NCI-H1092 treated with DMSO at 0.1 percent for 48 hours (cell line): Measurements from ENCODE around the gene PPP1R9B.

ENCODE experiments used
- DNase-seq: peaks from one replicate; lab custom pipeline; 2025; lab: John Stamatoyannopoulos, UW

The PPP1R9B gene, protein sequence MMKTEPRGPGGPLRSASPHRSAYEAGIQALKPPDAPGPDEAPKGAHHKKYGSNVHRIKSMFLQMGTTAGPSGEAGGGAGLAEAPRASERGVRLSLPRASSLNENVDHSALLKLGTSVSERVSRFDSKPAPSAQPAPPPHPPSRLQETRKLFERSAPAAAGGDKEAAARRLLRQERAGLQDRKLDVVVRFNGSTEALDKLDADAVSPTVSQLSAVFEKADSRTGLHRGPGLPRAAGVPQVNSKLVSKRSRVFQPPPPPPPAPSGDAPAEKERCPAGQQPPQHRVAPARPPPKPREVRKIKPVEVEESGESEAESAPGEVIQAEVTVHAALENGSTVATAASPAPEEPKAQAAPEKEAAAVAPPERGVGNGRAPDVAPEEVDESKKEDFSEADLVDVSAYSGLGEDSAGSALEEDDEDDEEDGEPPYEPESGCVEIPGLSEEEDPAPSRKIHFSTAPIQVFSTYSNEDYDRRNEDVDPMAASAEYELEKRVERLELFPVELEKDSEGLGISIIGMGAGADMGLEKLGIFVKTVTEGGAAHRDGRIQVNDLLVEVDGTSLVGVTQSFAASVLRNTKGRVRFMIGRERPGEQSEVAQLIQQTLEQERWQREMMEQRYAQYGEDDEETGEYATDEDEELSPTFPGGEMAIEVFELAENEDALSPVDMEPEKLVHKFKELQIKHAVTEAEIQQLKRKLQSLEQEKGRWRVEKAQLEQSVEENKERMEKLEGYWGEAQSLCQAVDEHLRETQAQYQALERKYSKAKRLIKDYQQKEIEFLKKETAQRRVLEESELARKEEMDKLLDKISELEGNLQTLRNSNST

DNA sequence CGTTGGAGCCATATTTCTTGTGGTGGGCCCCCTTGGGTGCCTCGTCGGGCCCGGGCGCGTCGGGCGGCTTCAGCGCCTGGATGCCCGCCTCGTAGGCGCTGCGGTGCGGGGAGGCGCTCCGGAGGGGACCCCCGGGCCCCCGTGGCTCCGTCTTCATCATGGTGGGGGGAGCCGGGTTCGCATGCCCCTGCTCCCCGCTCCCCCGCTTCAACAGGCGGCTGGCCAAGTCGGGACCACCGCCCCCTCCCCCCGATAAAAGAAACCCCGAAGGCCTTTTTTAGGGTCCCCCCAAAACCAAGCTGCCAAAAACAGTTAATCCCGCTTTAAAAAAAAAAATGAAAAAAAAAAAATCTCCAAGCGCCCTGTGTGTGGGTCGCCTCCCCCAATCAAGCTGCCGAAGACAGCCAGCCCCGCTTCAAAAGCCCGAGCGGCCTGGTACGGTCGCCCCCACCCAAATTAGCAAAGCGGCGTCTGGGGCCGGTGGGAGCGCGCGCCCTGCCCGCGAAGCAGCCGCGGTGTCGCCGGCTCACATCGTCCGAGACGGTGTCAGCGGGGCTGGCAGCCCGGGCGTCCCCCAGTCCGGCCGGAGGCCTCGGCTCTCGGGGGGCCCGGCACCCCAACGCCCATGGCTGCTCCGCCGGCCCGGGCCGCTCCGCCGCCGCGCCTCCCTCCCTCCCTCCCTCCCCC lies at the start of gene PPP1R9B:
TSS of gene PPP1R9B (minus strand) at position 324 of the 687 bp plus-strand sequence. CDS start at position 160, 164 bp downstream.
- DNase-seq: no peak

DNA sequence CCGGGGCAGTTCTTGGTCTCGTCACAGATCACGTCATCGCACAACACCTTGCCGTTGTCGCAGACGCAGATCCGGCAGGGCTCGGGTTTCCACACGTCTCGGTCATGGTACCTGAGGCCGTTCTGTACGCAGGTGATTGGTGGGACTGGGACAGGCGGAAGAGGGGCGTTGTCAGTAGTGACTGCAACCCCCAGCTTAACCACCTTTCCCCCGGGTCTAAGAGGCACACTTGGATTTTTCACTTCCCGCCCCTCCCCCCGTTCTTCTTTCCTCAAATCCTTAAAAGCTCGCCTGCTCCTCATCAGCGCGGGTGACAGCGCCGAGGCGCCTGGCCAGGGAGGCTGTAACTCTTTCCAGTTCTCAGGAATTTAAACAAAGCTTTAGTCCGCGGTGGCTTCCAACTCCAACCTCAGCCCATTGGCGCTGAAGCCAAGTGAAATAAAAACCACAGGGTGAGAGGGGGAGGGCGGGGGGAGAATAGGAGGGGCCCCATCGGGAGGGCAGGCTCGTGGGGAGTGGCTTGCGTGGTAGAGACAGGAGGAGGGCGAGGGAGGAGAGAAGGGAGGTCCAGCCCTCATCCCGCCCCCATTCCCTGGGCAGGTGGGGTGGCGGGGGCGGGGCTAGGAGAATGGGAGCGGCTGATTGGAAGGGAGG lies 49.5 kb upstream of the PPP1R9B start:
- DNase-seq: no peak

DNA sequence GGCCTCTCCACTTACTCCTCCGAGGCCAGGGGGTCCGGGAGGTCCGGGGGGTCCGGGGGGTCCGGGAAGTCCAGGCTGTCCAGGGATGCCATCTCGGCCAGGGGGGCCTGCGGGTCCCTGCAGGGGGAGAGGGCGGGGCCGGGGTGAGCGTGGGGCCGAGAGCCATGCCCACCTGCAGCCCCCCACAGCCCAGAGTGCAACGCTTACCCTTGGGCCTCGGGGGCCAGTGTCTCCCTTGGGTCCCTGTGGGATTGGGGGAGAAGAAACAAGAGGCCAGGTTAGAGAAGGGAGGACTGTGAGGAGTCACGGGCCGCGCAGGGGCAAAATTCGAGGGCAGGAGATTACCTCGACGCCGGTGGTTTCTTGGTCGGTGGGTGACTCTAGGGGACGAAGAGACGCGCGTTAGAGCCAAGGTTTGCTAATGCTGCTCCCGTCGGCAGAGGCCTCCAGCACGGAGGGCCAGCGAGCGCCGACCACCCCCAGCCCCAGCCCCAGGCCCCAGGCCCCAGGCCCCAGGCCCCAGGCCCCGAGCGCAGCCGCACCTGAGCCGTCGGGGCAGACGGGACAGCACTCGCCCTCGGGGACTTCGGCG lies 48.8 kb upstream of the PPP1R9B start:
- DNase-seq: no peak

DNA sequence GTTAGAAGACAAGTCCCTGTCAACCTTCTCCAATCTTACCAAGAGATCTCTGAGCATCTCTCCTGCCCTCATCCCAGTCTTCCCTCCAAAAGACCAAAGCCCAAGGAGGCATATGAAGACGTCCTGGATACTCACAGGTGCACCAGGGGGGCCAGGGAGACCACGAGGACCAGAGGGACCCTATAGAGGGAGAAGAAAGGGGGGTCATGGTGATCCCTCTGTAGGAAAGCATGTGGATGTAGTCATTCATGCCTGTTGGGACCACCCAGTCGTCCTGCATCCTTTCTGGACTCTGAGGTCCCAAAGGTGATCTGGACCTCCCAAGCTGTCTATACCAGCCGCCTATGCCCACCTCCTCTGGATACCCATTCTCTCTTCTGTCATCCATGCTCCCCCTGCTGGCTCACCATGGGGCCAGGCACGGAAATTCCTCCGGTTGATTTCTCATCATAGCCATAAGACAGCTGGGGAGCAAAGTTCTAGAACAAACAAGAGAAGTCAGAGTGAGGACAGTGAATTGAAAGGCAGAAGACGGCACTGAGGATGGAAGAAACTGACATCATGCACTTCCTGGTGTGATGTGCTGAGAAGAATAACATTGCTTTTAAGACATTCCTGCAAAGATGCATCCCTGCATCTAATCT lies 47.7 kb upstream of the PPP1R9B start:
- DNase-seq: peak; percentile 4

DNA sequence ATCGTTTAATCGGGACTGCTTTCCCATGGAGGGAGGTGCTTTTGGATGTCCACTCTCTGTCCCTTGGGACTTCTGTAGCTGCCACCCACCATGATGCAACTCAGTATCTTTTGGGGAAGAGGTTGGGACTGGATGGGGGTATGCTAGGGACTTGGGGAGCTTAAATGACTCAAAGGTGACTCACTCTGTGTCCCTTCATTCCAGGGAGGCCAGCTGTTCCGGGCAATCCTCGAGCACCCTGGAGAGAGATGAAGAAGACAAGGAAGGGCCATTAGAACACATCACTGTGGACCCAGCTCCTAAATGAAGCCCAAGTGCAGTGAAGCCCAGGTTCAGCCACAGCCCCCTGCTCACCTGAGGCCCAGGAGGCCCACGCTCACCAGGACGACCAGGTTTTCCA lies 46.3 kb upstream of the PPP1R9B start:
- no peak for DNase-seq

DNA sequence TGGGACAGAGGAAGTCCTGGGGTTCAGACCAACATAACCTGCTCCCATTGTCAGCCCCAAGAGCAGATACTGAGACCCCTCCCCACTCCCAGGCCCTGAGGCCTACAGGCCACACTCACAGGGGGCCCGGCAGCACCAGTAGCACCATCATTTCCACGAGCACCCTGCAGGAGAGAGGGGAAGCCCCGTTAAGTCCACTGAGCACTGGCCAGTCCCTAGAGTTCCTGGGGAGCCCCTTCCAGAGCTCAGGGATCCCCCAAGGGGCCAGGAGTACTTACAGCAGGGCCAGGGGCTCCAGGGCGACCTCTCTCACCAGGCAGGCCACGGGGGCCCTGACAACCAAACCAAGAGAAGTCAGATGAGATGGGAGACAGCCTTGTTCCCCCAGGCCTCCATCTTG lies 45.6 kb upstream of the PPP1R9B start:
- DNase-seq: no peak

DNA sequence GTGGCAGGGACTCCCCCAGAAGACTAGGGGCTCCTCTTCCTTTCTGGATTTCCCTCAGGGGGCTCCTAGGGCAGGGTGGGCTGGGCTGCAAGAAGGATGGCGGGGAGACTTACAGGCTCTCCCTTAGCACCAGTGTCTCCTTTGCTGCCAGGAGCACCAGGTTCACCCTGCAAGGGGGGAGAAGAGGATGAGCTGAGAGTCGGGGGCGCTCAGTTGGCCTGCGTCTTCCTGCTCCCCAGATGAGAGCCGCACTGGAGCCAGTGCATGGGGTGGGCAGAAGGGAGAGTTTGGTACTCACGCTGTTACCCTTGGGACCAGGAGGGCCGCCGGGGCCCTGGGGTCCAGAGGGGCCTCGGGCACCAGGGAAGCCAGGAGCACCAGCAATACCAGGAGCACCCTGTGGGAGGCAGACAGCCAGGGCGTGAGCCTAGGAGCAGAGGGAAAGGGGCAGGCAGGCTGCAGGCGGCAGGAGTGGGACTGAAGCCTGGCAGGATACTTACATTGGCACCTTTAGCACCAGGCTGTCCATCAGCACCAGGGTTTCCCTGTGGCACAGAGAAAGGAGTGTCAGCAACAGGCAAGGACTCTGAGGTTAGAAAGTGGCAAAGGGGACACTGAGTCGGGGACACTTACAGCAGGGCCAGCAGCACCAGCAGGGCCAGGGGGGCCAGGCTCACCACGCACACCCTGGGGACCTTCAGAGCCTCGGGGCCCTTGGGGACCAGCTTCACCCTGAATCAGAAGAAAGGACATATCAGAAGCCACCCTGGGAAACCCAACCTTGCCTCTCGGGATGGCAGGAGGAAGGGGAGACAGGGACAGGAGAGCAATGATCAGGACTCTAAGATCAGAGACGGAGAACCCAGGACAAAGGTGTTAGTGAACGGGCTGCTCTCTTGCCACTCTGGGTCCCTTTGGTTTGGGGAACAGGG lies 44.7 kb upstream of the PPP1R9B start:
- no peak for DNase-seq

DNA sequence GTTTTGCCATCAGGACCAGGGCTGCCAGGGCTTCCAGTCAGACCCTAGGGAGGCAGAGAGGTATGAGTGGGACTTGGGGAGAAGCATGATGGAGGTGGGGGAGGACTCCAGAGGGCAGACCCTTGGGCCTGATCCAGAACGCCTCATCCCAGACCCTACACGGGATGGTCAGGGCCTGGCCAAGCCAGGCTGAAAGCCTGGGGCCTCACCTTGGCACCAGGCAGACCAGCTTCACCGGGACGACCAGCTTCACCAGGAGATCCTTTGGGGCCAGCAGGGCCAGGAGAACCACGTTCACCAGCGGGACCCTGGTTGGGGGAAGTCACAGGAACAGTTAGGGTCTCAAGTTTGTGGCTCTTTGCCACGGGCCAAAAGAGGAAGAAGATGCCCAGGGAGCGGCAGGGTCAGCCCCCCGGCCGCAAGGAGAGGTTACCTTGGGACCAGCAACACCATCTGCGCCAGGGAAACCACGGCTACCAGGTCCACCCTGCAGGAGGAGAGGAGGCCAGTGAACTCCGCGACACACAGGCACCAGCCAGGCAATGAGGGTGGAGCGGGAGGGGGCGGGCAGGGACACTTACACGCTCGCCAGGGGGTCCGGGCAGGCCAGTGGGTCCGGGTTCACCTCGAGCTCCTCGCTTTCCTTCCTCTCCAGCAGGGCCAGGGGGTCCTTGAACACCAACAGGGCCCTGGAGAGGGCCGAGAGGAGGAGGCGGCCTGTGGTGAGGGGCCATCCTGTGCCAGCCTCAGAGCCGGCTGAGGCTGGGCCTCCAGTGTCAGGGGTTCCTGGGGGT lies 43.9 kb upstream of the PPP1R9B start:
- no peak for DNase-seq

DNA sequence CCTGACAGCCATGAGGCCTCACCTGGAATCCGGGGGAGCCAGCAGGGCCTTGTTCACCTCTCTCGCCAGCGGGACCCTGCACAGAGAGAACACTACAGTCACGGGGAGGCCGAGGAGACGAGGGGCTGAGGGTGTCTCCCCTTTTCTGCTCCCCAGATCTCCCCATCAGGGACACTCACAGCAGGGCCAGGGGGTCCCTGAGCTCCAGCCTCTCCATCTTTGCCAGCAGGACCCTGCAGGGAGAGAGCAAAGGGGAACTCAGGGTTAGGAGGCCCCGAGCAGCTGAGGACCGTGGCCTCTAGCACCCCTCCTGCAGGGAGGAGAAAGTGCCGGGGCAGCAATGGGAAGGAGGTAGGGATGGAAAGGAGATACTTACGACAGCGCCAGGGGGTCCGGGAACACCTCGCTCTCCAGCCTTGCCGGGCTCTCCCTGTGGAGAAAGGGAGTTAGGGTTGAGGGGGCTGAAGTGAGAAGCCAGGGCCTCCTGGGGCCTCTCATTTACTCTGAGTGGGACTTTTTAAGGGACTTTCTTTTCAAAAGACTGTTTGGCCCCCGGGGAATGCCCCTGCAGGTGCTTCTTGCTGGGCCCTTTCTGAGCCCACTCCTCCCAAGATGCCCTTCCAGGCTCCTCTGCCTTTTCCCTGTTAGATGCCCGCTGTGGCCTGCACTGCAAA lies 42.3 kb upstream of the PPP1R9B start:
- no peak for DNase-seq

DNA sequence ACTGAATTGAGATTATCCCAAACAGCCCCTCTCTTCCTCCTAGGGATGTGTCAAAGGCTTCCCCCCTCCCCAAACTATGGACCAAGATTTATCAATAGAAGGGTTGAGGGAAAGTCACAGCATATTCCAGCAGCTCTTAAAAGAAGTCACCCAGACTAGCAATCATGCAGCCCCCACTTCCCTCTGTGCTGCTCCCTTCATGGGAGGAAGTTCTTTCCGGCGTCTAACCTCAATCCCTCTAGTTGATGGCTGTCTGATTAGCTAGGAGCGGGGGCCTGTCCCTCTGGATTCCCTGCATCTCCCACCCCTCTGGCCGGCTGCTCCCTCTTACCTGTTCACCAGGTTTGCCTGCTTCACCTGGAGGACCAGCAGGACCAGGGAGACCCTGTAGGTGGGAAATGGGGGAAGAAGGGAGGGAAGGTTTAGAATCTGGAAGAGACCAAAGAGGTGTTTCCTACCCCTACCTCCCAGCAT lies 41.7 kb upstream of the PPP1R9B start:
- DNase-seq: no peak

DNA sequence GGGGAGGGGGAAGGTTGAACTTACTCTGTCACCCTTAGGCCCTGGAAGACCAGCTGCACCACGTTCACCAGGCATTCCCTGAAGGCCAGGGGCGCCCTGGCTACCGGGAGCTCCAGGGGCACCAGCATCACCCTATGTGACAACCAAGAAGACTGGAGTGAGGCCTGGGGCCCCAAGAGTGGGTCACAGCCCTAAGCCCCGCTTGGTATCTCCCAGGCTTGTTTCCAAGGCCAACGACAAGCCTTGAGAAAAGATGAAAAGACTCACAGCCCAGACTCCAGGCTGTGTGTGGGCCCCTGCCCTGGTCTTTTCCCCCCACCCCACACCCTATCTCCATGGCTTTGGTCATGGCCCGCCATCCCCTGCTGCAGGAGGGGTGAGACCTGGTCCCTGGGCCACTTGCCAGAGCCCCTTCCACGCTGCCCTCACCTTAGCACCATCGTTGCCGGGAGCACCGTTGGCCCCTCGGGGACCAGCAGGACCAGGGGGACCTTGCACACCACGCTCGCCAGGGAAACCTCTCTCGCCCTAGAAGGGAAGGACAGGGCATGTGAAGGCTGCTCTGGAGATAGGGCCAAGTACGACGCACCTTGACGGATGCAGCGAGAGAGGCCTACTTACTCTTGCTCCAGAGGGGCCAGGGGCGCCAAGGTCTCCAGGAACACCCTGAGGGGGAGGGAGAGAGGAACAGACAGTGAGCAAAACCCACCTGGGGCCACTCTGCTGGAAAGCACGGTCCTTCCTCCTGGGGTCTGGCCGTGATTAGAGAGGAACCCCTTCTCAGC lies 41.1 kb upstream of the PPP1R9B start:
- DNase-seq: no peak

DNA sequence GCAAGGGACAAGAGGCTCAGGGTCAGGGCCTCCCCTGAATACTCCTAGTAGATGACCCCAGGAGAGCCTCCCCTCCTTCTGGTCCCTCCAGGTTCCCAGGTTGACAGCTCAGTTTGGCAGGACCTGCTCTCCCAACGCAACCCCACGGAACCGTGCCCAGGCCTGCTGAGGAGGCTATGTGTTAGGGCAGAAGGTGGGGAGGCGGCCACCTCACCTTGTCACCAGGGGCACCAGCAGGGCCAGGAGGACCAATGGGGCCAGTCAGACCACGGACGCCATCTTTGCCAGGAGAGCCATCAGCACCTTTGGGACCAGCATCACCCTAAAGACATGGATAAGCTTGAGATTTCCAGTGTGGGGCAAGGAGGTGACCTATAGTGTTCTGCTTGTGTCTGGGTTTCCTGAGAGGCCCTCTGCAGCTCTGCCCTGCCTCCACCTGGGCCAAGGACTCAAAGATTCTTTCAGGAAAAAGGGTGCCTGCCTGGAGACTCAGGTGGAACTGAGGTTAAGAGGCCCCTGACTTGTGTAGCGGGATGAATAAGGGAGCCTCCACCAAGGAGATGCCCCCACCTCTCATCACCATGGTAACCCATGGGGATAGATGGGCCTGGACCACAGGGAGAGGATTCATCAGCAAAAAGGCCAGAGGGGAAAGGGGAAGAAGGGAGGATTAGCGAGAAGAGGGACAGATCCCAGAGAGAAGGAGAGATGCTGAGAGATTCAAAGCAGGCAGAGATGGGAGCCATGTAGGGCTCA lies 40.3 kb upstream of the PPP1R9B start:
- DNase-seq: no peak

DNA sequence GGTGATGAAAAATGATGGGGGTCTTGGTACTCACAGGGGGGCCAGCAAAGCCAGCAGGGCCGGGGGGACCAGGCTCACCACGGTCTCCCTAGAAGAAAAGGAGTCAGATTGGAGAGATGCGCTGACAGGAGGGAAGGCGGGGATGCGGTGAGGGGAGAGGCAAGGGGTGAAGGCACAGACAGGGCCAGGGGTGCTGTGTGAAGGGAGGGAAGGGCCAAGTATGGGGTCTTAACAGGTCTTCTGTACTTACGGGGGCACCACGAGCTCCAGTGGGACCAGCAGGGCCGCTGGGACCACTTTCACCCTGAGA lies 39.8 kb upstream of the PPP1R9B start:
- DNase-seq: no peak

DNA sequence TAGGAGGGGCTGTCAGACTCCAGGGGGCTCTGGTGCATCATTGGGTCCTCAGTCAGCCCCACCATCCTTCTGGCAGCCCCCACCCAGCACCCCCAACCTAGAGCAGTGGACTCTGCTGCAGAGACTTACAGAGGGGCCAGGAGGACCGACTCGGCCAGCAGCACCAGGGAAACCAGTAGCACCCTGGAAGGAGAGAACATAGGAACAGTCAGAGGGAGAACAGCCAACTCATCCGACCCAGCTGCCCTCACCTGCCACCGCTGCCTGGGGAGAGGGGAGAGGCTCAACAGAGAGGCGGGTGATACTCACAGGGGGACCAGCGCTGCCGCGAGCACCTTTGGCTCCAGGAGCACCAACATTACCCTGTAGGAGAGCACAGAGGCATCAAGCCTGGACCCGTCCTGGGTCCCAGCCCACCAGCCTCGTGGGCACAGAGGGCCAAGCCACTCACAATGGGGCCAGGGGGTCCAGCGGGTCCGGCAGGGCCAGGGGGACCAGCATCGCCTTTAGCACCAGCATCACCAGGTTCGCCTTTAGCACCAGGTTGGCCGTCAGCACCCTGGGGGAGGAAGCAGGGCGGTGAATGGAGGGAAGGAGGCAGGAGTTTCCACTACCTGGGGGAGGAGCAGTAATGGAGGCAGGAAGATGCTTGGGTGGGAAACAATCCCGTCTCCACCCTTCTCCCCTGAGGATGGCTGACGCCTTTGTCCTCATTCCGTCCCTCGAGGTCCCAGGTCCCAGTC lies 39.2 kb upstream of the PPP1R9B start:
- DNase-seq: no peak

DNA sequence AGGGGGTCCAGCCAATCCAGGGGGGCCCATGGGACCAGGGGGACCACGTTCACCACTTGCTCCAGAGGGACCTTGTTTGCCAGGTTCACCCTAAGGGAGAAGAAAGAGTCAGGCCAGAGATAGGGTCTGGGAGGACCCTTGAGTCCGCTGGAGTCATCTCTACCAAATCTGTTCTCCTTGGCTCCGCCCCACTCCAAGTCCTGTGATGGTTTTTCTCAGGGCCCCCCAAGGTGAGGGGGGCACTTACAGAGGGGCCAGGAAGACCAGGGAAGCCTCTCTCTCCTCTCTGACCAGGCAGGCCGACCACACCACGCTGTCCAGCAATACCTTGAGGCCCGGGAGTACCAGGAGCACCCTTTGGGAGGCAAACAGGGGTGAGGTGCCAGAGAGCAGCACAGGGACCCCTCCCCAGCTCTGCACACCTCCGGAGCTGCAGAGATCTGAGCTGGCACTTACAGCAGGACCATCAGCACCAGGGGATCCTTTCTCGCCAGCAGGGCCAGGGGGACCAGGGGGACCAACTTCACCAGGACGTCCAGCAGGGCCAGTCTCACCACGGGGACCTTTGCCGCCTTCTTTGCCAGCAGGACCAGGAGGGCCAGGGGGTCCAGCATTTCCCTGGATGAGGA lies 38.6 kb upstream of the PPP1R9B start:
- DNase-seq: no peak

DNA sequence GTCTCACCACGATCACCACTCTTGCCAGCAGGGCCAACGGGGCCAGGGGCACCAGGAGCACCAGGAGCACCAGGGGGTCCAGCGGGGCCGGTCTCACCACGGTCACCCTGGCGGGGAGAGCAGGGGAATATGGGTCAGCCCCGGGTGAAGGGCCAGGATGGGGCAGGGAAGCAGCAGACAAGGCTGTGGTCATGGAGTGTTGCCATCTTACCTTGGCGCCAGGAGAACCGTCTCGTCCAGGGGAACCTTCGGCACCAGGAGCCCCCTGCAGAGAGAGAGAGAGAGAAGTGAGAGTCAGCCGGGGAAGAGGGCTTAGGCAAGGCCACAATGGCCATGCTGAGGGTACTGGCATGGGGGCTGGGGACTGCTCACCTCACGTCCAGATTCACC lies 38.0 kb upstream of the PPP1R9B start:
- DNase-seq: no peak
